Activated naive CD8-positive, alpha-beta T cell treated with anti-CD3 and anti-CD28 coated beads, Interleukin-2, amount 50 U/mL, for 24 hours (primary cell): ENCODE measurements around the gene TBX15.

Source experiments
- ATAC-seq: fragments of 150-1000 bp; cut with Tn5 transposase; one replicate; pipeline ENCODE4 v1.10.0; 2021
- DNase-seq: peaks from one replicate; pipeline ENCODE4 v3.0.0; 2021
- H3K27ac Mint-ChIP-seq: one replicate; pipeline ENCODE4 v1.8.0; 2021; ENCODE audit warnings: mild to moderate bottlenecking, mixed read lengths
- H3K27me3 Mint-ChIP-seq: one replicate; pipeline ENCODE4 v1.8.0; 2021; ENCODE audit warnings: mixed read lengths
- H3K36me3 Mint-ChIP-seq: one replicate; pipeline ENCODE4 v1.8.0; 2021; ENCODE audit warnings: low read depth, mixed read lengths
- H3K4me1 Mint-ChIP-seq: one replicate; pipeline ENCODE4 v1.8.0; 2021; ENCODE audit warnings: mixed read lengths
- H3K4me3 Mint-ChIP-seq: one replicate; pipeline ENCODE4 v1.8.0; 2021; ENCODE audit warnings: mild to moderate bottlenecking, moderate library complexity, mixed read lengths
- H3K9me3 Mint-ChIP-seq: one replicate; pipeline ENCODE4 v1.8.0; 2021; ENCODE audit warnings: mixed read lengths

TBX15 gene

DNA sequence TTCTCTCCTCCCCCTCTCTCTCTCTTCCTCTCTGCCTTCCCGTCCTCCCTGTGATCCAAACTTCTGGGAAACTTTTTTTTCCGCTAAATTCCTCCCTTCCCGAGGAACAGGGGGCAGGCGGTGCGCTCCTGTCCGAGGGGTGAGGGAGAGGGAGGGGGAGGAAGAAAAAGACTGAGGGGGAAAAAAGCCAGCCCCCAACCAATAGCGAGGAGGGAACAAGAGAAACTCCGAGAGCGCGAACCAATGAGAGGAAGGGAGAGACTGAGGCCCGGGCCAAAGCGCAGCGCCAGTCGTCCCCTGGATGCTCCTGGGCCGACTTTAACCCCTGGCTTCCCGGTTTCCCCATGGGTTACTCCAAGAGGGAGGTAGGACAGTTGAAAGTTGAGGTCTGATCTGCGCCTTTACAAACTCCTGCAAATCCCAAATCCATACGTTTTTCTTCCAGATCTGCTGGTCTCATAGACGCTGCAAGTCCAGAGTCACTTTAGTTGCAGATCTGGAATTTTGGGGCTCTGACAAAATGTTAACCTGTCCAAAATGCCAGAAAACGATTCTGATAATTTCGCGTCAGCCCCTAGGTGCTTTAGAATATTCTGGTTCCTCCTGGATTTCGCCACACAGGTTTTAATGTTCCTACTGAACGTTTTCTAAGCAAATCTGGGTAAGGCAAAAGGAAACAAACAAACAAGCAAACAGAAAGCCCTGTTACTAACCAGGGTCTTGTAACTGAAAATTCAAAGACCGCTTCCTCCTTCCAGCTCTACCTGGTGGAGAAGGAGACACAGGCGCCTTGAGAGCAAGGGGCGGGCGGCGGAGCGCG is at the start of gene TBX15:
TSS of gene TBX15 (minus strand) at position 158 of the 820 bp plus-strand sequence. CDS start 548 bp downstream, outside the sequence.
- peaks cover 13% of the 10 kb centered on the region for H3K9me3 Mint-ChIP-seq
- peaks cover 16% of the 10 kb centered on the region for H3K36me3 Mint-ChIP-seq
- peaks cover 88% of the 10 kb centered on the region for H3K27me3 Mint-ChIP-seq
- peak within 1 kb of the TSS; percentile 24 for H3K4me3 Mint-ChIP-seq
- no peak for ATAC-seq
- peak within 1 kb of the TSS; percentile 31 for H3K27ac Mint-ChIP-seq
- no peak for DNase-seq
- H3K4me1 Mint-ChIP-seq = peaks cover 25% of the 10 kb centered on the region

GRCh38 chr1:119034359-119034758 is 46.2 kb upstream of the TBX15 start:
- no peak for ATAC-seq
- Mint-ChIP-seq H3K27me3 (no peaks in the 10 kb centered on the region), H3K36me3 (peaks cover 74% of the 10 kb centered on the region), H3K9me3 (peaks cover 10% of the 10 kb centered on the region), H3K4me1 (no peaks in the 10 kb centered on the region), H3K27ac (no peak overlapping the region), H3K4me3 (no peak overlapping the region)
- no peak for DNase-seq

- Mint-ChIP-seq H3K27me3 (no peaks in the 10 kb centered on the region), H3K9me3 (peaks cover 10% of the 10 kb centered on the region), H3K4me1 (no peaks in the 10 kb centered on the region), H3K36me3 (peaks cover 64% of the 10 kb centered on the region), H3K27ac (no peak overlapping the region), H3K4me3 (no peak overlapping the region)
- DNase-seq (no peak), ATAC-seq (no peak)
Observed at GRCh38 chr1:119032986-119033385, 44.8 kb upstream of the TBX15 start.

- Mint-ChIP-seq H3K4me1 (no peaks in the 10 kb centered on the region), H3K27me3 (no peaks in the 10 kb centered on the region), H3K4me3 (no peak overlapping the region), H3K36me3 (peaks cover 42% of the 10 kb centered on the region), H3K27ac (no peak overlapping the region), H3K9me3 (peaks cover 7% of the 10 kb centered on the region)
- DNase-seq (no peak), ATAC-seq (no peak)
Observed at GRCh38 chr1:119027759-119028158, 39.6 kb upstream of the TBX15 start.

DNA sequence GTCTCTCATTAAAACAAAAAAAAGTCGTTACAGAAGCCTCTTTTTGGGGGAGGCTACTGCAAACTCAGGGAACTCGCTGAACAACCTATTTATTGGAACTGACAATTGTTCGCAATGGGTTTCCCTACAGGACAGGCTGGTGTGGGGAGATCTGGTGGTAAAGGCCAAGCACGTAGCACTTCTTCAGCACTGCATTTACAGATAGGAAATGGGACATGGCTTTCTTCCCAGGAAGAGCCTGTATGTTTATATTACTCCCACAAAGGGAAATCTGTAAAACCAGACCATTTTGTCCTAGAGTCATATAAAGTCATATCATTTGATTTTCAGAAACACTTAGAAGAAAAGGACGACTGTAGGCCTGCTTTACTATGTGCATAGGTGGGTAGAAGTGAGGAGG is 38.8 kb upstream of the TBX15 start:
- Mint-ChIP-seq H3K4me1 (no peaks in the 10 kb centered on the region), H3K36me3 (peaks cover 34% of the 10 kb centered on the region), H3K27ac (no peak overlapping the region), H3K9me3 (no peaks in the 10 kb centered on the region), H3K4me3 (no peak overlapping the region), H3K27me3 (no peaks in the 10 kb centered on the region)
- ATAC-seq (no peak), DNase-seq (no peak)

GRCh38 chr1:119015547-119015946 is 27.4 kb upstream of the TBX15 start:
- DNase-seq (no peak), ATAC-seq (no peak)
- peaks cover 31% of the 10 kb centered on the region for H3K9me3 Mint-ChIP-seq
- no peak overlapping the region for H3K27ac Mint-ChIP-seq
- no peak overlapping the region for H3K4me3 Mint-ChIP-seq
- H3K4me1 Mint-ChIP-seq = no peaks in the 10 kb centered on the region
- H3K27me3 Mint-ChIP-seq = peaks cover 11% of the 10 kb centered on the region
- peaks cover 41% of the 10 kb centered on the region for H3K36me3 Mint-ChIP-seq

GRCh38 chr1:119012383-119012782 is 24.2 kb upstream of the TBX15 start:
- Mint-ChIP-seq H3K27me3 (peaks cover 32% of the 10 kb centered on the region), H3K9me3 (peaks cover 31% of the 10 kb centered on the region), H3K36me3 (peaks cover 22% of the 10 kb centered on the region), H3K4me3 (no peak overlapping the region), H3K27ac (no peak overlapping the region), H3K4me1 (peaks cover 4% of the 10 kb centered on the region)
- DNase-seq (no peak), ATAC-seq (no peak)

GRCh38 chr1:119011706-119012105 is 23.6 kb upstream of the TBX15 start:
- peaks cover 21% of the 10 kb centered on the region for H3K36me3 Mint-ChIP-seq
- H3K4me3 Mint-ChIP-seq = no peak overlapping the region
- H3K9me3 Mint-ChIP-seq = peaks cover 31% of the 10 kb centered on the region
- no peak for DNase-seq
- H3K27ac Mint-ChIP-seq = no peak overlapping the region
- H3K27me3 Mint-ChIP-seq = peaks cover 36% of the 10 kb centered on the region
- H3K4me1 Mint-ChIP-seq = peaks cover 4% of the 10 kb centered on the region
- ATAC-seq = no peak

GRCh38 chr1:119011116-119011515 is 23.0 kb upstream of the TBX15 start:
- no peak for DNase-seq
- peaks cover 42% of the 10 kb centered on the region for H3K27me3 Mint-ChIP-seq
- peaks cover 24% of the 10 kb centered on the region for H3K36me3 Mint-ChIP-seq
- peaks cover 31% of the 10 kb centered on the region for H3K9me3 Mint-ChIP-seq
- H3K4me1 Mint-ChIP-seq = peaks cover 7% of the 10 kb centered on the region
- H3K4me3 Mint-ChIP-seq = no peak overlapping the region
- no peak for ATAC-seq
- H3K27ac Mint-ChIP-seq = no peak overlapping the region

- no peak overlapping the region for H3K27ac Mint-ChIP-seq
- H3K4me1 Mint-ChIP-seq = peaks cover 7% of the 10 kb centered on the region
- H3K27me3 Mint-ChIP-seq = peaks cover 50% of the 10 kb centered on the region
- peaks cover 26% of the 10 kb centered on the region for H3K36me3 Mint-ChIP-seq
- DNase-seq (no peak), ATAC-seq (no peak)
- H3K9me3 Mint-ChIP-seq = peaks cover 31% of the 10 kb centered on the region
- H3K4me3 Mint-ChIP-seq = no peak overlapping the region
Observed at GRCh38 chr1:119010201-119010600, 22.1 kb upstream of the TBX15 start.

DNA sequence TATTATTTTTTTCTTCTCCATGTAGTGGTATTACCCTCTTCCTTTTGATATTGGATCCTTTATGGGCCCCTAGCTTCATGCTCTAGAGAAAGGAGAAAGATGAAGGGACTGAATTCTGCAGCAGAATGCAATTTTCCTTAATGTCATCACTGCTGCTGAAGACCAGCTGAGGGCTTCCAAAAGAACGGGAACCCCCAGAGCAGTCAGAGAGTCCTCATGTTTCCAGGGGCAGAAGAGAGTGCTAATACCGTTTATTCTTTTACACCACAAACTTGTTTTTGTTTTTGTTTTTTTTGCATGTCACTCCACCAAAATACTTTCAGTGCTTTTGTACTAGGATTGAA is 21.1 kb upstream of the TBX15 start:
- Mint-ChIP-seq H3K9me3 (peaks cover 24% of the 10 kb centered on the region), H3K36me3 (peaks cover 21% of the 10 kb centered on the region), H3K27ac (no peak overlapping the region), H3K4me1 (peaks cover 7% of the 10 kb centered on the region), H3K4me3 (no peak overlapping the region), H3K27me3 (peaks cover 57% of the 10 kb centered on the region)
- ATAC-seq (no peak), DNase-seq (no peak)

GRCh38 chr1:119008483-119009311 is 20.6 kb upstream of the TBX15 start:
- ATAC-seq (no peak), DNase-seq (no peak)
- Mint-ChIP-seq H3K4me1 (peaks cover 7% of the 10 kb centered on the region), H3K36me3 (peaks cover 21% of the 10 kb centered on the region), H3K27ac (no peak overlapping the region), H3K9me3 (peaks cover 24% of the 10 kb centered on the region), H3K4me3 (peak overlapping the region; percentile 18), H3K27me3 (peaks cover 63% of the 10 kb centered on the region)

- H3K4me1 Mint-ChIP-seq = peaks cover 7% of the 10 kb centered on the region
- no peak for DNase-seq
- H3K4me3 Mint-ChIP-seq = no peak overlapping the region
- H3K27ac Mint-ChIP-seq = no peak overlapping the region
- peaks cover 68% of the 10 kb centered on the region for H3K27me3 Mint-ChIP-seq
- peaks cover 24% of the 10 kb centered on the region for H3K9me3 Mint-ChIP-seq
- ATAC-seq = no peak
- H3K36me3 Mint-ChIP-seq = peaks cover 15% of the 10 kb centered on the region
Observed at GRCh38 chr1:119007670-119008482, 19.7 kb upstream of the TBX15 start.

DNA sequence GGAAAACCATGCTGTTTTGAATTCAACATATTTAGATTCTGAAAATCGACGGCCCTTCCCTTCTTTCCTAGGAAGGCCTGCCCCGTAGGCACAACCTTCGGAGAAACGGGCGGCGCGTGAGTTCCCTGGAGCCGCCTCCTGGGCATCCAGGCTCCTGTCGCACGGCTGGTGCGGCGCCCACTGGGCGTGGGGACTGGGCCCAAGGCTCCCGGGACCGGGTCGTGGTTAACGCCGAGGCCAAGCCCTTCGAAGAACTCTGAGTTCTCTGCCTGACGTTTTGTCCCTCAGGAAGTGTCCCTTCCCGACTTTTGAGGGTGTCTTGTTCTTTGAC is 19.2 kb upstream of the TBX15 start:
- Mint-ChIP-seq H3K27ac (no peak overlapping the region), H3K27me3 (peaks cover 72% of the 10 kb centered on the region), H3K4me3 (no peak overlapping the region), H3K9me3 (peaks cover 22% of the 10 kb centered on the region), H3K4me1 (peaks cover 7% of the 10 kb centered on the region), H3K36me3 (peaks cover 13% of the 10 kb centered on the region)
- ATAC-seq = no peak
- DNase-seq = no peak
